ENCODE data around the gene SESN2. TPM values are rescaled to one million over a fixed set of nuclear protein-coding genes. Genes with fewer than 3 reads are reported as not detected.
A peak's percentile ranks its signal among the peaks of the same experiment; 100 is the strongest.

Gene SESN2
- total RNA-seq, 2 experiments from 2014 or later = 8.8 to 9.6 TPM

GRCh38 chr1:28243685-28244311, 15.5 kb upstream of the SESN2 start:
- Mint-ChIP-seq H3K36me3 (ENCODE audit: low read depth) (no peaks in the 10 kb centered on the region), H3K4me1 (ENCODE audit: low read depth) (peaks cover 47% of the 10 kb centered on the region), H3K27me3 (no peaks in the 10 kb centered on the region), H3K4me3 (peak overlapping the region; percentile 80), H3K27ac (peak overlapping the region; percentile 84), H3K9me3 (no peaks in the 10 kb centered on the region)
- Histone ChIP-seq H3K27ac (ENCODE audit: low read depth in 1 of 2, low read length in 2 of 2) (peak overlapping the region in 1 of 2 donors; percentile 26), H3K27me3 (ENCODE audit: control insufficient read depth in 1 of 2, insufficient read depth in 2 of 2, low read length in 2 of 2) (no peaks in the 10 kb centered on the region), H3K9me3 (ENCODE audit: control insufficient read depth in 1 of 2, insufficient read depth in 1 of 2, low read length in 2 of 2) (no peaks in the 10 kb centered on the region), H3K4me3 (ENCODE audit: low read length) (no peak overlapping the region), H3K36me3 (ENCODE audit: insufficient read depth, low read length) (peaks cover 10% of the 10 kb centered on the region), H3K4me1 (ENCODE audit: insufficient read depth, low read length) (peaks cover 57% of the 10 kb centered on the region)
- intact Hi-C loops (cut with DNase I, micrococcal nuclease) = loop anchor here (1.0 to 10.0 kb wide), 3 partner anchors 7 to 401 kb away; partner anchors contain the start of genes ATP5IF1 (in 1 of the 2), RNU11 (in 1 of the 2) and TAF12 (in 1 of the 2)
- ChIA-PET CTCF (interaction anchor here (1.2 kb wide), 1 partner anchor 9 kb away, joined by 6 read pairs; the partner anchor contains the start of gene ATP5IF1), POLR2A (interaction anchor here (0.9 to 7.1 kb wide), 5 partner anchors 11 to 338 kb away, joined by 3 to 131 read pairs (median 10); partner anchors contain the start of genes ATP5IF1, DNAJC8 and MED18)
- TF ChIP-seq CTCF (IDR thresholded peaks at IDR 0.05) = no peak
- ATAC-seq (ENCODE audit: poor library complexity) (no peak), DNase-seq (peak in 4 of 14 experiments; percentile 24 to 57 (median 56))

- ChIA-PET CTCF (interaction anchor here (1.2 kb wide), 1 partner anchor 10 kb away, joined by 6 read pairs; the partner anchor contains the start of gene ATP5IF1), POLR2A (interaction anchor here (0.9 to 7.1 kb wide), 4 partner anchors 12 to 337 kb away, joined by 4 to 131 read pairs (median 49); partner anchors contain the start of genes ATP5IF1, DNAJC8 and MED18)
- peak overlapping the region; percentile 46 for H3K4me3 Mint-ChIP-seq
- peaks cover 66% of the 10 kb centered on the region for H3K4me1 ChIP-seq (ENCODE audit: insufficient read depth, low read length)
- ATAC-seq (ENCODE audit: poor library complexity) (no peak), DNase-seq (no peak)
- peak overlapping the region; percentile 84 for H3K27ac Mint-ChIP-seq
- H3K4me3 ChIP-seq (ENCODE audit: low read length) = no peak overlapping the region
- intact Hi-C loops (cut with DNase I, micrococcal nuclease) = loop anchor here (1.0 to 10.0 kb wide), 9 partner anchors 8 to 938 kb away; partner anchors contain the start of genes ATP5IF1 (in 1 of the 2), PHACTR4 (in 1 of the 2), RCC1 (in 1 of the 2) and RNU11 (in 1 of the 2)
- H3K27ac ChIP-seq (ENCODE audit: low read depth in 1 of 2, low read length in 2 of 2) = peak overlapping the region; percentile 26 to 40
- H3K9me3 ChIP-seq (ENCODE audit: control insufficient read depth in 1 of 2, insufficient read depth in 1 of 2, low read length in 2 of 2) = no peaks in the 10 kb centered on the region
- H3K36me3 Mint-ChIP-seq (ENCODE audit: low read depth) = no peaks in the 10 kb centered on the region
- no peaks in the 10 kb centered on the region for H3K27me3 Mint-ChIP-seq
- H3K27me3 ChIP-seq (ENCODE audit: control insufficient read depth in 1 of 2, insufficient read depth in 2 of 2, low read length in 2 of 2) = no peaks in the 10 kb centered on the region
- peaks cover 56% of the 10 kb centered on the region for H3K4me1 Mint-ChIP-seq (ENCODE audit: low read depth)
- no peak for TF ChIP-seq CTCF (IDR thresholded peaks at IDR 0.05)
- H3K36me3 ChIP-seq (ENCODE audit: insufficient read depth, low read length) = peaks cover 6% of the 10 kb centered on the region
- H3K9me3 Mint-ChIP-seq = no peaks in the 10 kb centered on the region
Observed at GRCh38 chr1:28244549-28245251, 14.6 kb upstream of the SESN2 start.

- H3K27ac Mint-ChIP-seq = peak overlapping the region; percentile 86
- no peaks in the 10 kb centered on the region for H3K36me3 Mint-ChIP-seq (ENCODE audit: low read depth)
- intact Hi-C loops (cut with DNase I, micrococcal nuclease) = loop anchor here (1.0 to 10.0 kb wide), 12 partner anchors 10 to 936 kb away; partner anchors contain the start of genes ATP5IF1 (in 1 of the 2), DNAJC8 (in 1 of the 2), PHACTR4 (in 1 of the 2) and RCC1 (in 1 of the 2)
Observed at GRCh38 chr1:28246427-28246832, 12.9 kb upstream of the SESN2 start.

More at GRCh38 chr1:28246427-28246832, 12.9 kb upstream of the SESN2 start:
- no peaks in the 10 kb centered on the region for H3K9me3 ChIP-seq (ENCODE audit: control insufficient read depth in 1 of 2, insufficient read depth in 1 of 2, low read length in 2 of 2)
- H3K36me3 ChIP-seq (ENCODE audit: insufficient read depth, low read length) = peaks cover 4% of the 10 kb centered on the region
- H3K4me1 Mint-ChIP-seq (ENCODE audit: low read depth) = peaks cover 56% of the 10 kb centered on the region
- H3K9me3 Mint-ChIP-seq = no peaks in the 10 kb centered on the region
- ChIA-PET CTCF (interaction anchor here (1.1 to 1.3 kb wide), 3 partner anchors 11 to 83 kb away, joined by 3 to 8 read pairs (median 8); partner anchors contain the start of genes ATP5IF1 and MED18), POLR2A (interaction anchor here (0.5 to 7.1 kb wide), 19 partner anchors 9 to 1356 kb away, joined by 3 to 131 read pairs (median 4); partner anchors contain the start of genes ATP5IF1, DNAJC8, EYA3 and GMEB1)
- no peaks in the 10 kb centered on the region for H3K27me3 ChIP-seq (ENCODE audit: control insufficient read depth in 1 of 2, insufficient read depth in 2 of 2, low read length in 2 of 2)
- peak; percentile 43 for ATAC-seq (ENCODE audit: poor library complexity)
- peak overlapping the region; percentile 78 for H3K4me3 ChIP-seq (ENCODE audit: low read length)
- peak in 7 of 14 experiments; percentile 16 to 93 (median 47) for DNase-seq
- TF ChIP-seq CTCF (IDR thresholded peaks at IDR 0.05) = no peak
- no peaks in the 10 kb centered on the region for H3K27me3 Mint-ChIP-seq
- peaks cover 71% of the 10 kb centered on the region for H3K4me1 ChIP-seq (ENCODE audit: insufficient read depth, low read length)
- H3K27ac ChIP-seq (ENCODE audit: low read depth in 1 of 2, low read length in 2 of 2) = peak overlapping the region; percentile 96 to 99
- H3K4me3 Mint-ChIP-seq = peak overlapping the region; percentile 87

Data from CD4-positive, alpha-beta T cell (primary cell).